Left ventricle myocardium inferior (tissue), 1 donor: ENCODE data around the gene KCNMA1. TPM values are rescaled to one million over a fixed set of nuclear protein-coding genes. Genes with fewer than 3 reads are reported as not detected.

Source experiments
- DNase-seq: peaks from one replicate; pipeline ENCODE4 v3.0.0-alpha.2; 2020
- H3K27ac ChIP-seq: fragments of 200-600 bp; replicated peaks from 2 replicates; pipeline ENCODE4 v1.8.0; 2021
- H3K27me3 ChIP-seq: fragments of 200-600 bp; 2 replicates; pipeline ENCODE4 v1.8.0; 2021; ENCODE audit warnings: low read depth
- H3K36me3 ChIP-seq: fragments of 200-600 bp; 2 replicates; pipeline ENCODE4 v1.8.0; 2021
- H3K4me1 ChIP-seq: fragments of 200-600 bp; 2 replicates; pipeline ENCODE4 v1.8.0; 2021
- H3K4me3 ChIP-seq: fragments of 200-600 bp; 2 replicates; pipeline ENCODE4 v1.8.0; 2021; ENCODE audit warnings: mild to moderate bottlenecking, moderate library complexity
- H3K9me3 ChIP-seq: fragments of 200-600 bp; replicated peaks from 2 replicates; pipeline ENCODE4 v1.8.0; 2021
- CTCF ChIP-seq: fragments of 200-600 bp; IDR thresholded peaks from 2 replicates; pipeline ENCODE4 v1.8.0; 2021; ENCODE audit warnings: antibody characterized with exemption, mild to moderate bottlenecking, borderline replicate concordance
- intact Hi-C: fragments of 100-400 bp; cut with micrococcal nuclease; formaldehyde crosslinking; loops from one replicate; pipeline ENCODE4 v1.11.0; 2022
- total RNA-seq: library from RNA; stranded (reverse); fragmentation: NEBNext Ultra II Directional; extraction: Animal tissue kit (Norgen Biotek cat#: 25700); gene quantifications from one replicate; pipeline ENCODE4 v1.2.1, GENCODE V29; 2021
- donor health status: DM: no; HTN: yes; CAD: no; lungs with severe emphysema.

KCNMA1 gene
- total RNA-seq, 1 donor from 2014 or later = 1.8 TPM

GRCh38 chr10:77393411-77393810, 244.2 kb downstream of the KCNMA1 start:
- Histone ChIP-seq H3K4me3 (no peak overlapping the region), H3K4me1 (peaks cover 18% of the 10 kb centered on the region), H3K9me3 (no peaks in the 10 kb centered on the region), H3K27ac (no peak overlapping the region), H3K27me3 (peaks cover 16% of the 10 kb centered on the region), H3K36me3 (no peaks in the 10 kb centered on the region)
- DNase-seq = no peak
- intact Hi-C loops = no loop called here
- no peak for TF ChIP-seq CTCF

DNA sequence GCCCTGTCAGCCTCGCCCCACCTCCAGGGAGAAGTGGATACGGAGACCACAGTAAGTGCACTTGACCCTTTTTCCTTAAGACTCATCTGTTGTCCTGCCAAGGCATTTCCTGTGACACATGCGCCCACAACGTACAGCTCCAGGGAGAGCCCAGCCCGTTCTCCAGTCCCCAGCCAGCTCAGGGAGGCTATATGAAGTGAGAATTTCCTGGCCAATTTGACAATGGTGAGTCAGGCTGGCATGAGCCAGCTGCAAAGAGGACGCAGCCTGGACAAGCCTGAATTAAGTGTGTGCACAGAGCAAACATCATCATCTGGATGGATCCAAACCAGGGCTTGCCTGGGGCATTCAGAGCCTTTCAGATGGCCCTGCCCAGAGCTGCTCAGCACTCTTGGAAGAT, 244.8 kb downstream of the KCNMA1 start:
- no peak overlapping the region for H3K4me3 ChIP-seq
- peaks cover 13% of the 10 kb centered on the region for H3K27me3 ChIP-seq
- DNase-seq = no peak
- H3K4me1 ChIP-seq = peaks cover 18% of the 10 kb centered on the region
- no peaks in the 10 kb centered on the region for H3K9me3 ChIP-seq
- intact Hi-C loops = no loop called here
- H3K36me3 ChIP-seq = no peaks in the 10 kb centered on the region
- TF ChIP-seq CTCF = no peak
- no peak overlapping the region for H3K27ac ChIP-seq

DNA sequence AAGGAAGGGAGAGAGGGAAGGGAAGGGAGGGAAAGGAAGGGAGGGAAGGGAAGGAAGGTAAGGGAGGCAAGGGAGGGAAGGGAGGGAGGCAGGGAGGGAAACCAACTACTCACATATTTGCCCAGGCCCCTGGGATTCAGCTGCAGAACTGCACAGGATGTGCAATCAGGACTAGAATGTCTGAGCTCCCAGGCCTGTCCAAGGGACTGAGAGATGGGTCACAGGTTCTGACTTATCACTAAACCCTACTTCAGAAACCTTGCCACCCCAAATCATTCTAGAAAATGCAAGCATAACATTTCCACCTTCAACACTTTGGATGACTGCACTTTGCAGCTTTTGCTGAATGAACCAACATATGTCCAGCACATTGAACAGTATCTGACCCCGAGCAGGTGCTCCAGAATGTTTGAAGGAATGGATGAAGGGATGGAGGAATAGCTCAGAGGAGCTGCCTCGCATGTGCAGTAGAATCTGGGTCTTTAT, 245.3 kb downstream of the KCNMA1 start:
- Histone ChIP-seq H3K4me3 (no peak overlapping the region), H3K36me3 (no peaks in the 10 kb centered on the region), H3K9me3 (no peaks in the 10 kb centered on the region), H3K27ac (no peak overlapping the region), H3K4me1 (peaks cover 18% of the 10 kb centered on the region), H3K27me3 (peaks cover 13% of the 10 kb centered on the region)
- intact Hi-C loops = no loop called here
- DNase-seq = no peak
- no peak for TF ChIP-seq CTCF

- peaks cover 13% of the 10 kb centered on the region for H3K27me3 ChIP-seq
- H3K9me3 ChIP-seq = no peaks in the 10 kb centered on the region
- peak; percentile 51 for DNase-seq
- intact Hi-C loops = no loop called here
- no peaks in the 10 kb centered on the region for H3K36me3 ChIP-seq
- peaks cover 18% of the 10 kb centered on the region for H3K4me1 ChIP-seq
- H3K4me3 ChIP-seq = no peak overlapping the region
- TF ChIP-seq CTCF = peak; percentile 63
- H3K27ac ChIP-seq = no peak overlapping the region
These were observed 245.9 kb downstream of the KCNMA1 start for GRCh38 chr10:77391605-77392235.

DNA sequence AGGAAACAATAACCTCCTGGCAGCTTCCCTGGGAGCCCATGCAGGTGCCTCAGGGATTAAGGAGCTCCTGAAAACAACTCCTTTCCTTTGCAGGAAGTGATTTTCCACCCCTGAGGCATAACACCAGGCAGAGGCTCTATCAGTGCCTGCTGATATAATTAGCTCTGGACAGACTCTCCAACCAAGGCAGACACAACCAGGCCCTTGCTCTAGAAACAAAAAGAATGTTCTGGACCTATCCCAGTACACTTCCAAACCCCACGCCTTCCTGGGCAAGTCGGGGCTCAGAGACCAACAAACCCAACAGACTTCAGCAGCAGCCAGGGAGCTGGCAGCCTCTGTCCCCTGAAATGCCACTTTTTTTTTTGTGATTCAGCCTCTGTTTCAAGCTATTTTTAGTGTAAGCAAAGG, 247.1 kb downstream of the KCNMA1 start:
- no peak for DNase-seq
- no peak for TF ChIP-seq CTCF
- Histone ChIP-seq H3K9me3 (no peaks in the 10 kb centered on the region), H3K4me3 (no peak overlapping the region), H3K27me3 (peaks cover 18% of the 10 kb centered on the region), H3K4me1 (peaks cover 18% of the 10 kb centered on the region), H3K36me3 (no peaks in the 10 kb centered on the region), H3K27ac (no peak overlapping the region)
- intact Hi-C loops = no loop called here
